Coronary artery (tissue), 2 donors: Measurements from ENCODE around the gene TMEM63B.

Experiments
- DNase-seq: peaks from one replicate; pipeline ENCODE4 v3.0.0-alpha.2; 2017; ENCODE audit warnings: low spot score
- H3K27ac ChIP-seq, 2 donors: fragments of 200-600 bp; sonication (generic); one replicate each; pipeline ENCODE4 v1.5.1; 2016 to 2019
- H3K4me3 ChIP-seq: fragments of 200-600 bp; sonication (generic); 2 replicates; pipeline ENCODE4 v1.5.1; 2016; ENCODE audit warnings: mild to moderate bottlenecking, moderate library complexity
- CTCF ChIP-seq: fragments of 200-600 bp; sonication (generic); IDR thresholded peaks from one replicate; pipeline ENCODE4 v1.5.1; 2019; ENCODE audit warnings: antibody characterized with exemption

Gene TMEM63B

GRCh38 chr6:44127186-44128019 lies at the start of gene TMEM63B, which contains the start of gene MRPL14:
TSS of gene TMEM63B (plus strand) at chr6:44127554. CDS start at chr6:44134585, 7,031 bp downstream.
TSS of gene MRPL14 (minus strand) at chr6:44127452. CDS start at chr6:44116611, 10,841 bp downstream.
- Histone ChIP-seq H3K27ac (peak within 1 kb of the TSS; percentile 87 to 95), H3K4me3 (peak within 1 kb of the TSS; percentile 78)
- no peak for TF ChIP-seq CTCF
- DNase-seq: peak; percentile 89

- H3K4me3 ChIP-seq: no peak overlapping the region
- TF ChIP-seq CTCF: no peak
- no peak for DNase-seq
- no peak overlapping the region for H3K27ac ChIP-seq
Observed at GRCh38 chr6:44078219-44078826, 49.0 kb upstream of the TMEM63B start.

GRCh38 chr6:44078827-44079671 lies 48.3 kb upstream of the TMEM63B start:
- peak; percentile 92 for TF ChIP-seq CTCF
- DNase-seq: no peak
- Histone ChIP-seq H3K4me3 (no peak overlapping the region), H3K27ac (no peak overlapping the region)

- Histone ChIP-seq H3K4me3 (no peak overlapping the region), H3K27ac (no peak overlapping the region)
- DNase-seq: no peak
- TF ChIP-seq CTCF: no peak
Observed at GRCh38 chr6:44079672-44080071, 47.7 kb upstream of the TMEM63B start.

- TF ChIP-seq CTCF: no peak
- no peak overlapping the region for H3K4me3 ChIP-seq
- no peak overlapping the region for H3K27ac ChIP-seq
- no peak for DNase-seq
Observed at GRCh38 chr6:44080561-44081521, 46.5 kb upstream of the TMEM63B start.

GRCh38 chr6:44081753-44082152 lies 45.6 kb upstream of the TMEM63B start:
- TF ChIP-seq CTCF: no peak
- Histone ChIP-seq H3K4me3 (no peak overlapping the region), H3K27ac (no peak overlapping the region)
- DNase-seq: no peak
